ENCODE data around the gene ITK.

ITK gene

DNA sequence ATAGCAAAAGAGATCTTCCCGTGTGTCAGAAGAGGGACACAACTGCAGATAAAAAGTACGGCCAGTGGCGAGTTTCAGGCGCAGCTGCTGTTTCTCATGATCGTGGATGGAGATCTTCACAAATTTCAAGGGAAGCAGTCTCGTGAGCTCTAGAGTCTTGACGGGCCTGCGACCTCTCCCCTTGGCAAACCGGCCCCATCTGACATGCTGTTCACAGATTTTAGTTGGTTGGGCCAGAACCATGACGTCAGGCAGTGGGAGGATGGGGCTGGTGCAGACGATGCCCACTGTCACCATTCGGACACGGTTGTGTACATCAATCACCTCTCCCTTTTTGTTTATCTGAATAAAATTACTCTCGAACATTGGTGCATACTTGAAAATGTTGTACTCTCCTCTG, 15.0 kb upstream of the ITK start:
- Histone ChIP-seq H4K8ac (ENCODE audit: low read depth, low read length) (no peak overlapping the region), H3K14ac (ENCODE audit: low read length) (no peak overlapping the region), H4K12ac (ENCODE audit: low read depth, low read length) (no peak overlapping the region), H4K91ac (ENCODE audit: low read depth, low read length) (no peak overlapping the region), H3K9me3 (ENCODE audit: insufficient read depth, low read depth, low read length) (no peaks in the 10 kb centered on the region), H3K79me2 (ENCODE audit: control insufficient read depth, insufficient read depth, low read length, poor library complexity) (no peaks in the 10 kb centered on the region), H3K4ac (ENCODE audit: low read depth, low read length) (no peak overlapping the region), H3K79me1 (ENCODE audit: low read length) (no peaks in the 10 kb centered on the region), H2BK12ac (ENCODE audit: low read length) (no peak overlapping the region), H3K9ac (ENCODE audit: low read length) (no peak overlapping the region), H2AK5ac (ENCODE audit: low read length) (no peak overlapping the region), H3K27ac (ENCODE audit: low read depth, low read length) (no peak overlapping the region), H3K4me2 (ENCODE audit: low read length) (no peak overlapping the region), H3K4me3 (ENCODE audit: low read depth, low read length) (no peak overlapping the region), H2BK5ac (ENCODE audit: low read depth, low read length, poor library complexity) (no peak overlapping the region), H3K4me1 (ENCODE audit: control insufficient read depth in 1 of 2, insufficient read depth in 2 of 2, low read length in 2 of 2) (no peaks in the 10 kb centered on the region), H3K36me3 (ENCODE audit: control insufficient read depth in 1 of 2, insufficient read depth in 2 of 2, low read length in 2 of 2) (no peaks in the 10 kb centered on the region), H3K27me3 (ENCODE audit: insufficient read depth, low read length) (no peaks in the 10 kb centered on the region), H3K23ac (ENCODE audit: low read length) (no peak overlapping the region), H2AFZ (ENCODE audit: insufficient read depth, low read length, poor library complexity) (no peak overlapping the region), H2BK120ac (ENCODE audit: insufficient read depth, low read length, poor library complexity) (no peak overlapping the region), H3K18ac (ENCODE audit: low read length) (no peak overlapping the region)
- DNase-seq = no peak
- no CpG with 5 or more reads among the region's 14 CpGs for WGBS (ENCODE audit: extremely low coverage, insufficient coverage, insufficient read length)

DNA sequence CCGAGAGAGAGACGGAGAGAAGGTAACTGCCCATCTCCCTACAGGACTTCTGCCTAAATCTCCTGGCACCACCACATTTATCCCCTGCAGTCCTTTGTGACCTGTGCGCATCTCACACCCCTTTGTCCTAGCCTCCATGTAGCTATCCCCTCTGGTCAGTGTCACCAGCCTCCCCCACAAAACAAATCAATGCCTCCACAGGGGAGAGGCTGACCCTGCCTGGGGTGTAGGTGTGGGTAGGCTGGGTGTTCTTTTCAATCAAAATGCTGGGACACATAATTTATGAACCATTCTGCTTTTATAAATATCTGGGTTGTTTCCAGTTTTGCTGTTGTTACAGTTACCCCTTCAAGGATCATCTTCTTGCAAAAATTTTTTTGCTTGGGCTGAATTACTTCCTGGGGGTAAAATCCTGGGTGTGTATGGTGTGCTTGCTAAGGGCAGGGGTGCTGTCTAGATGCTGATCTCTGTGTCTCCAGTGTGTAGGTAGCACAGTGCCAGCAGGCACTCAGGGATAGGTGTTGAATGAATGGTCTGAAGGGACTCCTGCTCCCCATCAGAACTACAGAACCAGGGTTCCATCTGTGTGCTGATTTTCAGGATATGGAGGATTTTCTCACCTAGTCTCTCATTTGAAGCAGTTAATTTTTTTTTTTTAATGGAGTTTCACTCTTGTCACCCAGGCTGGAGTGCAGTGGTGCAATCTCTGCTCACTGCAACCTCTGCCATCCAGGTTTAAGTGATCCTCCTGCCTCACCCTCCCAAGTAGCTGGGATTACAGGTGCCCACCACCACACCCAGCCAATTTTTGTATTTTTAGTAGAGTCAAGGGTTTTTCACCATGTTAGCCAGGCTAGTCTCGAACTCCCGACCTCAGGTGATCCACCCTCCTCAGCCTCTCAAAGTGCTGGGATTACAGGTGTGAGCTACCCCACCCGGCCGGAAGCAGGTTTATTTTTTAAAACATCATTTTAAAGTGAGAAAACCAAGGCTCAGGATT, 14.1 kb upstream of the ITK start, which contains the start of gene GARIN3:
GARIN3 (minus strand) TSS at position 51 of the 1,000 bp plus-strand sequence. CDS start 96 bp downstream, outside the sequence.
- H3K79me1 ChIP-seq (ENCODE audit: low read length) = no peaks in the 10 kb centered on the region
- no peak within 1 kb of the TSS for H2BK5ac ChIP-seq (ENCODE audit: low read depth, low read length, poor library complexity)
- no peak within 1 kb of the TSS for H2BK12ac ChIP-seq (ENCODE audit: low read length)
- H4K91ac ChIP-seq (ENCODE audit: low read depth, low read length) = no peak within 1 kb of the TSS
- H2AK5ac ChIP-seq (ENCODE audit: low read length) = no peak within 1 kb of the TSS
- H4K8ac ChIP-seq (ENCODE audit: low read depth, low read length) = no peak within 1 kb of the TSS
- no peak within 1 kb of the TSS for H3K4ac ChIP-seq (ENCODE audit: low read depth, low read length)
- H3K9ac ChIP-seq (ENCODE audit: low read length) = no peak within 1 kb of the TSS
- WGBS (ENCODE audit: extremely low coverage, insufficient coverage, insufficient read length) = no CpG with 5 or more reads among the region's 7 CpGs
- no peak within 1 kb of the TSS for H3K4me2 ChIP-seq (ENCODE audit: low read length)
- no peak within 1 kb of the TSS for H3K18ac ChIP-seq (ENCODE audit: low read length)
- H3K23ac ChIP-seq (ENCODE audit: low read length) = no peak within 1 kb of the TSS
- no peaks in the 10 kb centered on the region for H3K36me3 ChIP-seq (ENCODE audit: control insufficient read depth in 1 of 2, insufficient read depth in 2 of 2, low read length in 2 of 2)
- no peak within 1 kb of the TSS for H2BK120ac ChIP-seq (ENCODE audit: insufficient read depth, low read length, poor library complexity)
- no peak for DNase-seq
- H3K9me3 ChIP-seq (ENCODE audit: insufficient read depth, low read depth, low read length) = no peaks in the 10 kb centered on the region
- no peak within 1 kb of the TSS for H3K4me3 ChIP-seq (ENCODE audit: low read depth, low read length)
- H3K27ac ChIP-seq (ENCODE audit: low read depth, low read length) = no peak within 1 kb of the TSS
- no peak within 1 kb of the TSS for H3K14ac ChIP-seq (ENCODE audit: low read length)
- H3K4me1 ChIP-seq (ENCODE audit: control insufficient read depth in 1 of 2, insufficient read depth in 2 of 2, low read length in 2 of 2) = no peaks in the 10 kb centered on the region
- H3K27me3 ChIP-seq (ENCODE audit: insufficient read depth, low read length) = no peaks in the 10 kb centered on the region
- H2AFZ ChIP-seq (ENCODE audit: insufficient read depth, low read length, poor library complexity) = no peak within 1 kb of the TSS
- no peaks in the 10 kb centered on the region for H3K79me2 ChIP-seq (ENCODE audit: control insufficient read depth, insufficient read depth, low read length, poor library complexity)
- H4K12ac ChIP-seq (ENCODE audit: low read depth, low read length) = no peak within 1 kb of the TSS

GRCh38 chr5:157167214-157167621, 13.4 kb upstream of the ITK start:
- H2AFZ ChIP-seq (ENCODE audit: insufficient read depth, low read length, poor library complexity) = no peak overlapping the region
- no peak for DNase-seq
- WGBS (ENCODE audit: extremely low coverage, insufficient coverage, insufficient read length) = no CpG with 5 or more reads among the region's 4 CpGs
- H3K27me3 ChIP-seq (ENCODE audit: insufficient read depth, low read length) = no peaks in the 10 kb centered on the region
- no peak overlapping the region for H3K4ac ChIP-seq (ENCODE audit: low read depth, low read length)
- H3K9me3 ChIP-seq (ENCODE audit: insufficient read depth, low read depth, low read length) = no peaks in the 10 kb centered on the region
- no peak overlapping the region for H2BK12ac ChIP-seq (ENCODE audit: low read length)
- H2AK5ac ChIP-seq (ENCODE audit: low read length) = no peak overlapping the region
- no peak overlapping the region for H2BK5ac ChIP-seq (ENCODE audit: low read depth, low read length, poor library complexity)
- H3K18ac ChIP-seq (ENCODE audit: low read length) = no peak overlapping the region
- H4K91ac ChIP-seq (ENCODE audit: low read depth, low read length) = no peak overlapping the region
- H3K14ac ChIP-seq (ENCODE audit: low read length) = no peak overlapping the region
- H3K9ac ChIP-seq (ENCODE audit: low read length) = no peak overlapping the region
- H4K12ac ChIP-seq (ENCODE audit: low read depth, low read length) = no peak overlapping the region
- no peak overlapping the region for H3K4me3 ChIP-seq (ENCODE audit: low read depth, low read length)
- no peaks in the 10 kb centered on the region for H3K36me3 ChIP-seq (ENCODE audit: control insufficient read depth in 1 of 2, insufficient read depth in 2 of 2, low read length in 2 of 2)
- no peak overlapping the region for H3K4me2 ChIP-seq (ENCODE audit: low read length)
- H3K23ac ChIP-seq (ENCODE audit: low read length) = no peak overlapping the region
- H3K4me1 ChIP-seq (ENCODE audit: control insufficient read depth in 1 of 2, insufficient read depth in 2 of 2, low read length in 2 of 2) = no peaks in the 10 kb centered on the region
- H3K79me1 ChIP-seq (ENCODE audit: low read length) = no peaks in the 10 kb centered on the region
- H2BK120ac ChIP-seq (ENCODE audit: insufficient read depth, low read length, poor library complexity) = no peak overlapping the region
- H4K8ac ChIP-seq (ENCODE audit: low read depth, low read length) = no peak overlapping the region
- H3K27ac ChIP-seq (ENCODE audit: low read depth, low read length) = no peak overlapping the region
- no peaks in the 10 kb centered on the region for H3K79me2 ChIP-seq (ENCODE audit: control insufficient read depth, insufficient read depth, low read length, poor library complexity)

GRCh38 chr5:157168286-157168685, 12.4 kb upstream of the ITK start:
- no peak for DNase-seq
- WGBS (ENCODE audit: extremely low coverage, insufficient coverage, insufficient read length) = no CpG with 5 or more reads among the region's 5 CpGs
- H3K4me1 ChIP-seq (ENCODE audit: control insufficient read depth in 1 of 2, insufficient read depth in 2 of 2, low read length in 2 of 2) = no peaks in the 10 kb centered on the region
- H3K79me2 ChIP-seq (ENCODE audit: control insufficient read depth, insufficient read depth, low read length, poor library complexity) = no peaks in the 10 kb centered on the region
- H3K9me3 ChIP-seq (ENCODE audit: insufficient read depth, low read depth, low read length) = no peaks in the 10 kb centered on the region
- no peak overlapping the region for H3K9ac ChIP-seq (ENCODE audit: low read length)
- no peak overlapping the region for H4K12ac ChIP-seq (ENCODE audit: low read depth, low read length)
- no peak overlapping the region for H2AK5ac ChIP-seq (ENCODE audit: low read length)
- no peak overlapping the region for H4K8ac ChIP-seq (ENCODE audit: low read depth, low read length)
- no peak overlapping the region for H4K91ac ChIP-seq (ENCODE audit: low read depth, low read length)
- H2BK120ac ChIP-seq (ENCODE audit: insufficient read depth, low read length, poor library complexity) = no peak overlapping the region
- no peak overlapping the region for H2AFZ ChIP-seq (ENCODE audit: insufficient read depth, low read length, poor library complexity)
- H3K4ac ChIP-seq (ENCODE audit: low read depth, low read length) = no peak overlapping the region
- H3K27me3 ChIP-seq (ENCODE audit: insufficient read depth, low read length) = no peaks in the 10 kb centered on the region
- H3K14ac ChIP-seq (ENCODE audit: low read length) = no peak overlapping the region
- no peak overlapping the region for H3K18ac ChIP-seq (ENCODE audit: low read length)
- H3K79me1 ChIP-seq (ENCODE audit: low read length) = no peaks in the 10 kb centered on the region
- H3K4me3 ChIP-seq (ENCODE audit: low read depth, low read length) = no peak overlapping the region
- no peak overlapping the region for H3K23ac ChIP-seq (ENCODE audit: low read length)
- no peak overlapping the region for H2BK5ac ChIP-seq (ENCODE audit: low read depth, low read length, poor library complexity)
- H3K27ac ChIP-seq (ENCODE audit: low read depth, low read length) = no peak overlapping the region
- H3K4me2 ChIP-seq (ENCODE audit: low read length) = no peak overlapping the region
- no peaks in the 10 kb centered on the region for H3K36me3 ChIP-seq (ENCODE audit: control insufficient read depth in 1 of 2, insufficient read depth in 2 of 2, low read length in 2 of 2)
- no peak overlapping the region for H2BK12ac ChIP-seq (ENCODE audit: low read length)

Data from trophoblast cell (in vitro differentiated cells and primary cell).